Measurements from ENCODE around the gene HAUS3. TPM values are rescaled to one million over a fixed set of nuclear protein-coding genes. Genes with fewer than 3 reads are reported as not detected.

Gene HAUS3
- total RNA-seq, 2 experiments from 2014 or later, result 143 to 148 TPM

- no peaks in the 10 kb centered on the region for H3K9me3 Mint-ChIP-seq
- no peaks in the 10 kb centered on the region for H3K4me1 ChIP-seq (ENCODE audit: insufficient read depth, low read length)
- no peak overlapping the region for H3K27ac ChIP-seq (ENCODE audit: low read depth in 1 of 2, low read length in 2 of 2)
- DNase-seq, result no peak
- ChIA-PET CTCF (no interaction called here), POLR2A (no interaction called here)
- no peak overlapping the region for H3K4me3 ChIP-seq (ENCODE audit: low read length)
- no peaks in the 10 kb centered on the region for H3K4me1 Mint-ChIP-seq (ENCODE audit: low read depth)
- TF ChIP-seq, protein P1, sequence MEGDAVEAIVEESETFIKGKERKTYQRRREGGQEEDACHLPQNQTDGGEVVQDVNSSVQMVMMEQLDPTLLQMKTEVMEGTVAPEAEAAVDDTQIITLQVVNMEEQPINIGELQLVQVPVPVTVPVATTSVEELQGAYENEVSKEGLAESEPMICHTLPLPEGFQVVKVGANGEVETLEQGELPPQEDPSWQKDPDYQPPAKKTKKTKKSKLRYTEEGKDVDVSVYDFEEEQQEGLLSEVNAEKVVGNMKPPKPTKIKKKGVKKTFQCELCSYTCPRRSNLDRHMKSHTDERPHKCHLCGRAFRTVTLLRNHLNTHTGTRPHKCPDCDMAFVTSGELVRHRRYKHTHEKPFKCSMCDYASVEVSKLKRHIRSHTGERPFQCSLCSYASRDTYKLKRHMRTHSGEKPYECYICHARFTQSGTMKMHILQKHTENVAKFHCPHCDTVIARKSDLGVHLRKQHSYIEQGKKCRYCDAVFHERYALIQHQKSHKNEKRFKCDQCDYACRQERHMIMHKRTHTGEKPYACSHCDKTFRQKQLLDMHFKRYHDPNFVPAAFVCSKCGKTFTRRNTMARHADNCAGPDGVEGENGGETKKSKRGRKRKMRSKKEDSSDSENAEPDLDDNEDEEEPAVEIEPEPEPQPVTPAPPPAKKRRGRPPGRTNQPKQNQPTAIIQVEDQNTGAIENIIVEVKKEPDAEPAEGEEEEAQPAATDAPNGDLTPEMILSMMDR (IDR thresholded peaks at IDR 0.05), result no peak
- H3K4me3 Mint-ChIP-seq, result no peak overlapping the region
- peaks cover 2% of the 10 kb centered on the region for H3K36me3 ChIP-seq (ENCODE audit: insufficient read depth, low read length)
- no peaks in the 10 kb centered on the region for H3K9me3 ChIP-seq (ENCODE audit: control insufficient read depth in 1 of 2, insufficient read depth in 1 of 2, low read length in 2 of 2)
- H3K27ac Mint-ChIP-seq, result no peak overlapping the region
- ATAC-seq (ENCODE audit: poor library complexity), result no peak
- peaks cover 4% of the 10 kb centered on the region for H3K36me3 Mint-ChIP-seq (ENCODE audit: low read depth)
- no peaks in the 10 kb centered on the region for H3K27me3 ChIP-seq (ENCODE audit: control insufficient read depth in 1 of 2, insufficient read depth in 2 of 2, low read length in 2 of 2)
- intact Hi-C loops (cut with DNase I, micrococcal nuclease), result loop anchor here in 1 of 2 experiments (10.0 kb wide), 1 partner anchor 665 kb away; no protein-coding TSS in a partner anchor
- H3K27me3 Mint-ChIP-seq, result no peaks in the 10 kb centered on the region
Measured at GRCh38 chr4:2269618-2270163, 27.8 kb upstream of the HAUS3 start.

DNA sequence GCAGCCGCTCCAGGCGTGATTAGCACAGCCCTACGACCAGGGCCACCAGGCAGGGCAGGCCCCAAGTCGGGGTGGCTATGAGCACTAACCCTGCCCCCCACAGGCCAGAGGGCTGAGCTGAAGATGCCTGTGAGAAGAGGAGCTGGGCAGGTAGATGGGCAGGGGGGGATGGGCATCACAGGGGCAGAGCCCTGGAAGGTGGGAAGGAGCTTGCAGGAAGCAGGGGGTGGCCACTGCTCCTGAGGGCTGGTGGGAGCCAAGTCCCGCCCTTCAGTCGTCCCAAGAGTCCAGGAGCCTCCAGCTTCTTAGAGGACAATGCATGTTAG lies 27.2 kb upstream of the HAUS3 start:
- Histone ChIP-seq H3K27me3 (ENCODE audit: control insufficient read depth in 1 of 2, insufficient read depth in 2 of 2, low read length in 2 of 2) (no peaks in the 10 kb centered on the region), H3K27ac (ENCODE audit: low read depth in 1 of 2, low read length in 2 of 2) (no peak overlapping the region), H3K4me1 (ENCODE audit: insufficient read depth, low read length) (no peaks in the 10 kb centered on the region), H3K4me3 (ENCODE audit: low read length) (no peak overlapping the region), H3K9me3 (ENCODE audit: control insufficient read depth in 1 of 2, insufficient read depth in 1 of 2, low read length in 2 of 2) (no peaks in the 10 kb centered on the region), H3K36me3 (ENCODE audit: insufficient read depth, low read length) (peaks cover 2% of the 10 kb centered on the region)
- ATAC-seq (ENCODE audit: poor library complexity) (no peak), DNase-seq (no peak)
- TF ChIP-seq, protein P1 (IDR thresholded peaks at IDR 0.05), result no peak
- intact Hi-C loops (cut with DNase I, micrococcal nuclease), result loop anchor here in 1 of 2 experiments (10.0 kb wide), 1 partner anchor 666 kb away; no protein-coding TSS in a partner anchor
- no peaks in the 10 kb centered on the region for H3K9me3 Mint-ChIP-seq
- H3K4me1 Mint-ChIP-seq (ENCODE audit: low read depth), result no peaks in the 10 kb centered on the region
- H3K36me3 Mint-ChIP-seq (ENCODE audit: low read depth), result peaks cover 4% of the 10 kb centered on the region
- ChIA-PET CTCF (no interaction called here), POLR2A (no interaction called here)
- no peak overlapping the region for H3K4me3 Mint-ChIP-seq
- H3K27ac Mint-ChIP-seq, result no peak overlapping the region
- H3K27me3 Mint-ChIP-seq, result no peaks in the 10 kb centered on the region

DNA sequence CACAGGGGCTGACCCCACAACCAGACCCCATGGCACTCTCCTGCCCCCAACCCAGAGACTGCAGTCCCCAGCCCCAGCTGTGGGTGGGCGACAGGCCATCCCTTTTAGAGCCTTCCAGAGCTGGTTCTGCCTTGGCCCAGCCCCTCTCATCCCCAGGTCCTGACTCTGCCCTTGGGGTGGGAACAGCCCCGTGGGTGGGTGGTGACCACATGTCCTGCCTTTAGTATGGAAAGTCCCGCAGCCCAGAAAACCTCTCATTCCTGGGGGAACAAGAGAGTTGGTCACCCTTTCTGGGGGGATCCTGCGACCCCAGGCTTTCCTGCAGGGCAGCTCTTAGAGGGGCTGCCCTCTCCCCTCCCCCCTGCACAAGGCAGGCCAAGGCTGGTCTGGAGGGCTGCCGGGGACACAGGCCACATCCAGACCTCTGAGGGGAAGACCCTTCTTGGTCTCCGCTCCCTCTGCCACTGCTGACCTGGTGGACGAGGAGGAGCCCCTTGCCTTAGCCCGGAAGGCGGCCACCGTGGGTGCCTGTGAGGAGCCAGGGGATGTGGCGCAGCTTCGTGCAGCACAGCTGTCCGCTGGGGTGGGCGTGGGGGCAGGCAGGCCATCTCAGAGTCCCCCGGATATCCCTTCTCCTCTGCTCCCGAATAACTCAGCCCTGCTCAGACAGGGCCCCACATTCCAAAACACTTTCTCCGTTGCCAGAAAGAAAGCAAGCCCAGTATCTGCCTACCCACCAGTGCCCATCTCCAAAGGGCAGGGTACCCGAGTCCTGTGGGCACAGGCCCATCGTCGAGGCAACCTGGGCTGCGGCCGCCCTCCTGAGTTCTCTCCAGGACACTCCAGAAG lies 26.7 kb upstream of the HAUS3 start:
- Mint-ChIP-seq H3K36me3 (ENCODE audit: low read depth) (peaks cover 4% of the 10 kb centered on the region), H3K4me3 (no peak overlapping the region), H3K4me1 (ENCODE audit: low read depth) (no peaks in the 10 kb centered on the region), H3K9me3 (no peaks in the 10 kb centered on the region), H3K27me3 (no peaks in the 10 kb centered on the region), H3K27ac (no peak overlapping the region)
- Histone ChIP-seq H3K9me3 (ENCODE audit: control insufficient read depth in 1 of 2, insufficient read depth in 1 of 2, low read length in 2 of 2) (no peaks in the 10 kb centered on the region), H3K27ac (ENCODE audit: low read depth in 1 of 2, low read length in 2 of 2) (no peak overlapping the region), H3K27me3 (ENCODE audit: control insufficient read depth in 1 of 2, insufficient read depth in 2 of 2, low read length in 2 of 2) (no peaks in the 10 kb centered on the region), H3K4me3 (ENCODE audit: low read length) (no peak overlapping the region), H3K4me1 (ENCODE audit: insufficient read depth, low read length) (peaks cover 2% of the 10 kb centered on the region), H3K36me3 (ENCODE audit: insufficient read depth, low read length) (peaks cover 2% of the 10 kb centered on the region)
- POLR2A ChIA-PET, result no interaction called here
- TF ChIP-seq, protein P1 (IDR thresholded peaks at IDR 0.05), result no peak
- no peak for ATAC-seq (ENCODE audit: poor library complexity)
- no peak for DNase-seq
- CTCF ChIA-PET, result no interaction called here
- intact Hi-C loops (cut with DNase I, micrococcal nuclease), result loop anchor here in 1 of 2 experiments (10.0 kb wide), 1 partner anchor 666 kb away; no protein-coding TSS in a partner anchor

All from CD4-positive, alpha-beta T cell (primary cell).